HL-60 (cell line): ENCODE results near the gene FBXL7.

ENCODE experiments used
- DNase-seq, 2 experiments: peaks; one replicate each; pipeline ENCODE4 v3.0.0-alpha.2; 2010 to 2020; ENCODE audit warnings: low read depth in 1 of 2, low spot score in 1 of 2
- H3K27ac ChIP-seq: fragments of 250-450 bp; sonication (Bioruptor Pico); replicated peaks from 2 replicates; pipeline ENCODE4 v1.5.1; 2020; ENCODE audit warnings: mild to moderate bottlenecking, moderate library complexity
- H3K27me3 ChIP-seq: fragments of 250-450 bp; sonication (Bioruptor Pico); 2 replicates; pipeline ENCODE4 v1.5.1; 2021; ENCODE audit warnings: mild to moderate bottlenecking, moderate library complexity; ENCODE audit not compliant: insufficient read depth, poor library complexity, severe bottlenecking
- H3K4me3 ChIP-seq: replicated peaks from 2 replicates; pipeline ENCODE4 v1.5.1; 2011; ENCODE audit warnings: mild to moderate bottlenecking, control low read depth, low read length; ENCODE audit not compliant: insufficient read depth
- GABPA ChIP-seq: IDR thresholded peaks from 2 replicates; pipeline ENCODE4 v1.6.1; 2012; ENCODE audit warnings: low read depth
- POLR2AphosphoS5 ChIP-seq: IDR thresholded peaks from 2 replicates; pipeline ENCODE4 v1.6.1; 2012; ENCODE audit warnings: low read depth
- SPI1 ChIP-seq: IDR thresholded peaks from 2 replicates; pipeline ENCODE4 v1.6.1; 2012; ENCODE audit warnings: low read depth, mild to moderate bottlenecking, borderline replicate concordance
- TF ChIP-seq, protein P1 (sequence below): IDR thresholded peaks from 2 replicates; pipeline ENCODE4 v1.6.1; 2012; ENCODE audit warnings: low read depth; ENCODE audit not compliant: insufficient replicate concordance
- TF ChIP-seq, protein P2 (sequence below): IDR thresholded peaks from one replicate; pipeline ENCODE4 v1.5.1; 2011; ENCODE audit warnings: low read length, control low read depth, inconsistent platforms; ENCODE audit not compliant: insufficient read depth

The FBXL7 gene

DNA sequence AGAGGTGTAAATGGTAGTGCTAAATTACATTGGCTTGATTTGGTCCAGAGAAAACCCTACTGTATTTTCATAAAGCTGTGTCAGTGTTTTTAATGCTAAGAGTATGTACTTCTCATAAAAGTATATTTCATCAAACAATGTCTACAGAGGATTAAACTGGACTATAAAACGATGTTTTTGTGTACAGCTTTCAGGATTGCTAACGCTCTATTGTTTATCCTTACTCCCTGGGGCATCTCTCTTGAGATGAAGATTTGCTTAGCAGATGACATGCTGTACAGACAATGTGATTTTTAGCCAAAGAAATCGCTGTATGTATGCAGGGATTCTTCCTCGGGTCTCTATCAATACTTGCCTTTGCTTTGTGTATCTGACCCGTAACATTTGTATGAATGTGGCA is 216.0 kb downstream of the FBXL7 start:
- TF ChIP-seq GABPA (no peak), SPI1 (no peak), POLR2AphosphoS5 (no peak)
- TF ChIP-seq, protein P1, sequence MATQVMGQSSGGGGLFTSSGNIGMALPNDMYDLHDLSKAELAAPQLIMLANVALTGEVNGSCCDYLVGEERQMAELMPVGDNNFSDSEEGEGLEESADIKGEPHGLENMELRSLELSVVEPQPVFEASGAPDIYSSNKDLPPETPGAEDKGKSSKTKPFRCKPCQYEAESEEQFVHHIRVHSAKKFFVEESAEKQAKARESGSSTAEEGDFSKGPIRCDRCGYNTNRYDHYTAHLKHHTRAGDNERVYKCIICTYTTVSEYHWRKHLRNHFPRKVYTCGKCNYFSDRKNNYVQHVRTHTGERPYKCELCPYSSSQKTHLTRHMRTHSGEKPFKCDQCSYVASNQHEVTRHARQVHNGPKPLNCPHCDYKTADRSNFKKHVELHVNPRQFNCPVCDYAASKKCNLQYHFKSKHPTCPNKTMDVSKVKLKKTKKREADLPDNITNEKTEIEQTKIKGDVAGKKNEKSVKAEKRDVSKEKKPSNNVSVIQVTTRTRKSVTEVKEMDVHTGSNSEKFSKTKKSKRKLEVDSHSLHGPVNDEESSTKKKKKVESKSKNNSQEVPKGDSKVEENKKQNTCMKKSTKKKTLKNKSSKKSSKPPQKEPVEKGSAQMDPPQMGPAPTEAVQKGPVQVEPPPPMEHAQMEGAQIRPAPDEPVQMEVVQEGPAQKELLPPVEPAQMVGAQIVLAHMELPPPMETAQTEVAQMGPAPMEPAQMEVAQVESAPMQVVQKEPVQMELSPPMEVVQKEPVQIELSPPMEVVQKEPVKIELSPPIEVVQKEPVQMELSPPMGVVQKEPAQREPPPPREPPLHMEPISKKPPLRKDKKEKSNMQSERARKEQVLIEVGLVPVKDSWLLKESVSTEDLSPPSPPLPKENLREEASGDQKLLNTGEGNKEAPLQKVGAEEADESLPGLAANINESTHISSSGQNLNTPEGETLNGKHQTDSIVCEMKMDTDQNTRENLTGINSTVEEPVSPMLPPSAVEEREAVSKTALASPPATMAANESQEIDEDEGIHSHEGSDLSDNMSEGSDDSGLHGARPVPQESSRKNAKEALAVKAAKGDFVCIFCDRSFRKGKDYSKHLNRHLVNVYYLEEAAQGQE, result no peak
- TF ChIP-seq, protein P2, sequence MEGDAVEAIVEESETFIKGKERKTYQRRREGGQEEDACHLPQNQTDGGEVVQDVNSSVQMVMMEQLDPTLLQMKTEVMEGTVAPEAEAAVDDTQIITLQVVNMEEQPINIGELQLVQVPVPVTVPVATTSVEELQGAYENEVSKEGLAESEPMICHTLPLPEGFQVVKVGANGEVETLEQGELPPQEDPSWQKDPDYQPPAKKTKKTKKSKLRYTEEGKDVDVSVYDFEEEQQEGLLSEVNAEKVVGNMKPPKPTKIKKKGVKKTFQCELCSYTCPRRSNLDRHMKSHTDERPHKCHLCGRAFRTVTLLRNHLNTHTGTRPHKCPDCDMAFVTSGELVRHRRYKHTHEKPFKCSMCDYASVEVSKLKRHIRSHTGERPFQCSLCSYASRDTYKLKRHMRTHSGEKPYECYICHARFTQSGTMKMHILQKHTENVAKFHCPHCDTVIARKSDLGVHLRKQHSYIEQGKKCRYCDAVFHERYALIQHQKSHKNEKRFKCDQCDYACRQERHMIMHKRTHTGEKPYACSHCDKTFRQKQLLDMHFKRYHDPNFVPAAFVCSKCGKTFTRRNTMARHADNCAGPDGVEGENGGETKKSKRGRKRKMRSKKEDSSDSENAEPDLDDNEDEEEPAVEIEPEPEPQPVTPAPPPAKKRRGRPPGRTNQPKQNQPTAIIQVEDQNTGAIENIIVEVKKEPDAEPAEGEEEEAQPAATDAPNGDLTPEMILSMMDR, result no peak
- no peak for DNase-seq
- Histone ChIP-seq H3K27me3 (no peaks in the 10 kb centered on the region), H3K27ac (no peak overlapping the region), H3K4me3 (no peak overlapping the region)

DNA sequence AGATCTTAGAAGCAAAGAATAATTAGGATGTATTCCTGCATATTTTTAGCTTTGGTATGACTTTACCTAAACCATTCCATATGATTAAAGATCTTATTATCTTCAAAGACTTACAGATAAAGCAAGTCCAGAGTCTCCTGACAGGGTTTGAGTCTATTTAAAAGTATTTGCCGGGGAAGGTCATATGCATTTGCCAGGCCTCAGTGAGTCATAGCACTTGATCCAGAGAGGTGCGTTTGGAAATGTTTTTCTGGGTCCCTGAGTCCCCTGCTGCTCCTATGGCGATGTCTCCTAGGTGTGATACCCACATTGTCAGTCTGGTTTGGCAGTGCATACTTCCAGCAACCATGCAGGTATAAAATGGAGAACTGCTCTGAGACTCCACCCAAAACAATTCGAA is 217.0 kb downstream of the FBXL7 start:
- no peak for DNase-seq
- no peak for TF ChIP-seq GABPA
- Histone ChIP-seq H3K27me3 (no peaks in the 10 kb centered on the region), H3K27ac (no peak overlapping the region), H3K4me3 (no peak overlapping the region)

DNA sequence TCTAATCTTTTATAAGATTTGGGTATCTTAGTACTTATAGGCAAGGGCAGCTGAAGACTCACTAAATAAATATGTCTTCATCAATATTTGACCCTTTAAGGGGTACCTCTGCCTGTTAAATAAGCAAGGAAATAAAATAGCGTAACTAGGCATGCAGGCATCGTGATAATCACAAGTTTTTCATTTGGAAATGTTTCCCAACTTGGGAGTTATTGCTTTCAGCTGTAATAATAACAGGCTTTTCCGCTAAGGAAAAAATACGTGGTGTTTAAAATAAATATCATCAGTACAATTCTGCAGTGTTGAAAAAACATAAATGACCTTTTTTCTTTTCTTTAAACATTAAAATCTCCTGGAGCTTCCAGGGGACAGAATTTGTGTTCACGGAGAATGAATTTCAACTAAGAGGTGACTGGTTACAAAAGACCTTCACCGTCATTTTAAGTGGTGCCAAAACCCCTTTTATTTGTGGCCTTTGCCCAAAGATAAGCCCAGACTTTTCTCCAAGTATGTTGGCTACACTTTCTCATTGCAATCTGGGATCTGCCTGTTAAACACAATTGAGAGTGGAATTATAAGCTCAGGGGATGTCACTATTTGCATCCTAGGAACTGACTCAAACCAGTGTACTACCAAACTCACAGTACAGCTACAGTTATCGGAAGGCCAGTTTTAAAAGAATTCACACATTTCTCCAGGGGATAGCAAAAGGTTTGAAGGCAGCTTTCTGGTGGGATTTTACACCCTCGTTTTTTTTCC is 218.6 kb downstream of the FBXL7 start:
- no peak overlapping the region for H3K27ac ChIP-seq
- DNase-seq, result no peak
- H3K4me3 ChIP-seq, result no peak overlapping the region
- no peaks in the 10 kb centered on the region for H3K27me3 ChIP-seq
- TF ChIP-seq POLR2AphosphoS5, result no peak
- TF ChIP-seq, protein P1, result no peak
- TF ChIP-seq, protein P2, result no peak
- no peak for TF ChIP-seq GABPA
- TF ChIP-seq SPI1, result no peak

DNA sequence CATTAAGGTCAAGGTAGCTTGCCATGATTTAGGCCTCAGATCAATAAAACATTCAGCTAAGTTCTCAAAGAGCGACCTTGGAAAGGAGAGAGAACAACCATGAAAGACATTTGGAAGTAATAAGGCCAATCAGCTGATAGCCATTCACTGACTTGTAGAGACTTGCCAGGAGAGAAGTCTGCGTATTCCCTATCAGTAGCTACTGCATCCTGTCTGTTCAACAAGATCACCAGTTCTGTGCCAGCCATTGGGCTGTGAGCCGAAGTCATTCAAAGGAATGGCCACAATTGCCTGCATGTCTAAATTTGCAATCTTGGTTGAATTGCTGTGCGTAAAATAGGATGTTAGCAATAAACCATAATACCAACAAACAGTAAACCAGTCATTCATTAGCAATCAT is 219.8 kb downstream of the FBXL7 start:
- no peak for TF ChIP-seq SPI1
- DNase-seq, result no peak
- H3K27ac ChIP-seq, result no peak overlapping the region
- H3K27me3 ChIP-seq, result no peaks in the 10 kb centered on the region
- no peak overlapping the region for H3K4me3 ChIP-seq

DNA sequence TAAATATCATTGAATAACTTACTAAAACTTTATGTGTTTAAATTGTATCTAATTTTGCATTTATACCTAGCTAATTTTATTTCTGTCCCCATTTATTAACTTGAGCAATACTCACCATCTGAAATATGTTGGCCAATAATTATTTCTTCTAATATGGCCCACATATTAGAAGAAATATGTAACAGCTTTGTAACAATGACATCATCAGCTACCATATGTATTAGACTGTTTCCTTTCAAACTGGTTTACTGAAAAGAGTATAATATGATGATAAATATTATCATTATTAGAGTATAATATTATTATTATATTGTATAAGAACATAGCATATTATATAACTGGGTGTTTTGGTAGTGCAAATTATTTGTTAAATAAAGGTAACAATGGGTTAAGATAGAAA is 220.5 kb downstream of the FBXL7 start:
- no peak overlapping the region for H3K4me3 ChIP-seq
- no peak overlapping the region for H3K27ac ChIP-seq
- DNase-seq, result no peak
- H3K27me3 ChIP-seq, result no peaks in the 10 kb centered on the region
- TF ChIP-seq GABPA (no peak), SPI1 (no peak), POLR2AphosphoS5 (no peak)
- TF ChIP-seq, protein P1, result no peak
- TF ChIP-seq, protein P2, result no peak
